Activated effector memory CD4-positive, alpha-beta T cell treated with Interleukin-2 at 50 U/mL for 16 hours (primary cell): ENCODE data around the gene THSD7B.

ENCODE experiments used
- DNase-seq: peaks from one replicate; pipeline ENCODE4 v3.0.0-alpha.2; 2020

The THSD7B gene

GRCh38 chr2:137161250-137161649 lies 395.9 kb downstream of the THSD7B start:
- DNase-seq = no peak

GRCh38 chr2:137165968-137166367 lies 400.6 kb downstream of the THSD7B start:
- DNase-seq = no peak

- DNase-seq = no peak
Observed at GRCh38 chr2:137167651-137168050, 402.3 kb downstream of the THSD7B start.

- no peak for DNase-seq
Observed at GRCh38 chr2:137168552-137168951, 403.2 kb downstream of the THSD7B start.

GRCh38 chr2:137172162-137172561 lies 406.8 kb downstream of the THSD7B start:
- DNase-seq = no peak

- DNase-seq = no peak
Observed at GRCh38 chr2:137173463-137173862, 408.1 kb downstream of the THSD7B start.

GRCh38 chr2:137175246-137175645 lies 409.9 kb downstream of the THSD7B start:
- DNase-seq = no peak

- no peak for DNase-seq
Observed at GRCh38 chr2:137178951-137179377, 413.6 kb downstream of the THSD7B start.

GRCh38 chr2:137179542-137179941 lies 414.2 kb downstream of the THSD7B start:
- DNase-seq = no peak

- DNase-seq = no peak
Observed at GRCh38 chr2:137180012-137180411, 414.7 kb downstream of the THSD7B start.

GRCh38 chr2:137181370-137181769 lies 416.0 kb downstream of the THSD7B start:
- no peak for DNase-seq

- DNase-seq = no peak
Observed at GRCh38 chr2:137182071-137182470, 416.7 kb downstream of the THSD7B start.

GRCh38 chr2:137183206-137183898 lies 418.0 kb downstream of the THSD7B start:
- no peak for DNase-seq

GRCh38 chr2:137185378-137186078 lies 420.2 kb downstream of the THSD7B start:
- DNase-seq = no peak

- no peak for DNase-seq
Observed at GRCh38 chr2:137187216-137187615, 421.9 kb downstream of the THSD7B start.

GRCh38 chr2:137190411-137191195 lies 425.3 kb downstream of the THSD7B start:
- DNase-seq = no peak

- no peak for DNase-seq
Observed at GRCh38 chr2:137192366-137193310, 427.3 kb downstream of the THSD7B start.

- DNase-seq = no peak
Observed at GRCh38 chr2:137193401-137193800, 428.1 kb downstream of the THSD7B start.

GRCh38 chr2:137194111-137194510 lies 428.8 kb downstream of the THSD7B start:
- no peak for DNase-seq

GRCh38 chr2:137199751-137200150 lies 434.4 kb downstream of the THSD7B start:
- DNase-seq = no peak

GRCh38 chr2:137202318-137202717 lies 437.0 kb downstream of the THSD7B start:
- no peak for DNase-seq

- DNase-seq = no peak
Observed at GRCh38 chr2:137205324-137205723, 440.0 kb downstream of the THSD7B start.

- no peak for DNase-seq
Observed at GRCh38 chr2:137206069-137206468, 440.7 kb downstream of the THSD7B start.
